Activated naive CD4-positive, alpha-beta T cell treated with anti-CD3 and anti-CD28 coated beads, Interleukin-2, amount 50 U/mL, for 16 hours (primary cell): ENCODE results near the gene ANKS6.
"Not testable (repeated sequence)": the region's sequence is repeated elsewhere in the genome, so short reads cannot be mapped to it uniquely, and the experiment has no call there.

Experiments
- DNase-seq: peaks from one replicate; pipeline ENCODE4 v3.0.0-alpha.2; 2020

The ANKS6 gene

GRCh38 chr9:98698856-98699255 lies 97.5 kb downstream of the ANKS6 start:
- DNase-seq: no peak

- DNase-seq: no peak
Observed at GRCh38 chr9:98694943-98695342, 101.4 kb downstream of the ANKS6 start.

DNA sequence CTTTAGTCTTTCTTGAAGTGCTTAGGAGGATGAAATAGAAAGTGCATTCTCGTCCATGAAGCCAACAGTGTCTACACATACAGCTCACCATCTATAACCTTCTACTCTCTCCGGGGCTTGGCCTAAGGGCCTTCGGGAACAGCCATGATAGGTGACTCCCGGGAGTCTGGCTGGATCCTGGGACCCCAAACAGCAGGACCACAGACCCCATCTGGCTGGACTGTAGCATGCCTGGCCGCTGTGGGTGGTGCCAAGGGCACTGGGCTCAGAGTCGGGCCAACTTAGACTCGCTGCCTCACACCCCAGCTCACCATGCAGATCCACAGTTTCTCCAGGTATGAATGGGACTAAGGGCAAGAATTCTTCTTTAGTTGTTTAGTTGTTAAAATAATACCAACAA lies 104.0 kb downstream of the ANKS6 start:
- no peak for DNase-seq

GRCh38 chr9:98691890-98692289 lies 104.5 kb downstream of the ANKS6 start:
- DNase-seq: no peak

DNA sequence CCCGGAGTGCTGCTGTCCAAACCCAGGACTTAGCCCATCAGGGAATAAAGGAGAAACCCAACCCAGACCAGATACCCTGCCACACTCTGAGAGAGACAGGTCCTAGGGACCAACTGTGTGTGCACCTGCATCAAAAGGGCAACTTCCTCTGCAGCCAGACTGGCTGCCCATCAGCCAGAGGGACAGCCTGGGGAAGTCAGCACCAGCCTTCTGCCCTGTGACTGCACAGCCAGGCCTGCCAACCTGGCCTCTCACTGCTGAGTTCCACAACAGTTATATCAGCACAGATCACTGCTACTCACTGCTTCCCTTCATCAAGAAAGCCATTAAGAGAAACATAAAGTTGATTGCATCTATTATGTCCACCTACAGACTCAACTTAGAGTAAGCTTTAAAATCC lies 105.7 kb downstream of the ANKS6 start:
- DNase-seq: no peak

- no peak for DNase-seq
Observed at GRCh38 chr9:98688710-98689495, 107.5 kb downstream of the ANKS6 start.

- no peak for DNase-seq
Observed at GRCh38 chr9:98687911-98688310, 108.4 kb downstream of the ANKS6 start.

DNA sequence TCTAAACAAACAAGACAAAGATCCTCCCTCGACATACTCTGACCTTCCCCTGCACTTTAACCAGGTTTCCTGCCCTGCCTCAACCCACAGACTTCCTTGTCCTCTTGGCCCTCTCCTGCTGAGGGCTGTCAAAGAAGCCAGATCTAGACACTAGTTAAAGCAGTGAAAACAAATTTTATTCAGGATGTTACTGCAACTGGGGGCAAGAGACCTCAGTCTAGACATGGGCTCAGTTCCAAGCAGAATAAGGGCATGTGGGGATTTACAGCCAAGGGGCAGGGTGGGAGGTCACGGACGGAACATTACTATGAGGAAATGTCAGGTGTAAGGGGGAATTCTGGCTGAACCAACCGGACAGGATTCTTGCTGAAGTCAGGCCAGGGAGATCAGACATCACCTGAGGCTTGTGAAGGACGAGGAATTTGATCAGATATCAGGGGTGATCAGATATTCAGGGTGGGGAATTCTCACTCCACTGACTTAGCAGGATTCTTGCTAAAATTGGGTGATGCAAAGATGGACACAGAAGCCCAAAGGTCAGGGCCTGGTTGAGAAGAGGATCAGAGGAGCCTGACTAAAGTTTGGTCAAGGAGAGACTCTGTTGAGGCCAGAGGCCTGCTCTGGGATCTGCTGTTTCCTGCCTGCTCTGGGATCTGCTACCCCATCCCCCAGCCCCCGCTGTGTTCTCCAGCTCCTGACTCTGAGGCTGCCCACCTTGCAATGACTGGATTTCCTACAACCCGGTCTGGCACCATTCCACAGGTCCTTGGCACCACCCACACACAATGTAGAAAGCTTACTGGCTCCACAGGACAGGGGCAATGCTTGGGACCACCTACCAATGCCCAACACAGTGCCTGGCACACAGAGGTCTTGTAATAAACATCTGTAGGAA lies 109.1 kb downstream of the ANKS6 start:
- no peak for DNase-seq

DNA sequence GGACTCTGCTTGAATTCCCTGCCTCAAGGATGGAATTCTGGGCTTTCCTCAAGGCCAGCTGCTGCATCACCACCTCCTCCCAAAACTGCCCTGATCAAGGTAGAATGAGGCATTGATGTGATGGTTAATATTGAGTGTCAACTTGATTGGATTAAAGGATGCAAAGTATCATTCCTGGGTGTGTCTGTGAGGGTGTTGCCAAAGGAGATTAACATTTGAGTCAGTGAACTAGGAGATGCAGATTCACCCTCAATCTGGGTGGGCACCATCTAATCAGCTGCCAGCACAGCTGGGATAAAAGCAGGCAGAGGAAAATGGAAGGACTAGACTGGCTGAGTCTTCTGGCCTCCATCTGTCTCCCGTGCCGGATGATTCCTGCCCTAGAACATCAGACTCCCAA lies 111.5 kb downstream of the ANKS6 start:
- DNase-seq: not testable (repeated sequence)
